Measurements from ENCODE around the gene HEPN1.

HEPN1 gene

DNA sequence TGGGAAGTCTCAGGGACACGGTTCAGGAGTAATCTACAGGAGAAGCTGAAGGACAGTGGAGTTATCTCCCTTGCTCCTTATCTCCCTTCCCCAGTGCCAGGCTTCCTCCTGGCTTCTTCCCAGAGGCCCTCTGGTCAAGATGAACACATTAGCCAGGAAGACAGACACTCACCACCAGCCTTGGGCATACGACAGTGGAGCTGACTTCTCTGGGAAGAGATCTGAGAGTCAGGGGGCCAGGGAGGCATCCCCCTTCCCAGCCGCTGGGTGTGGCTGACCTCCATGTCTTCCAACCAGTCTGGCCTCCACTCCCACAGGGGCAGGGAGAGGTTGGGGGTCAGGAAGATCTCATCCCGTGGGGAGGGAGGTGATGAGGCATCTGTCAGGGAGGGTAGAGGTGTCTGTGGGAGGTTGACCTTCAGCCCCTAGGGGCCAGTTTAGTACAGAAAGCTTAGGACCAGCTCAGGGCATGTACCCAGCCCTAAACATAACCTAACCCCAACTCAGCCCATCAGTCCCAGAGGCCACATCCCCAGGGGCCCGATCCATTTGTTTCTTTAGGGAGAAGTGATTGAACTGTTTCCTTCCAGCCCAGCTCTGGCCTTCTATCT, 34.1 kb upstream of the HEPN1 start:
- Histone ChIP-seq H3K79me2 (ENCODE audit: insufficient read depth, low read length) (no peaks in the 10 kb centered on the region), H3F3A (ENCODE audit: insufficient read depth, low read length) (no peaks in the 10 kb centered on the region), H4K20me1 (ENCODE audit: insufficient read depth, low read length) (no peaks in the 10 kb centered on the region), H3K27me3 (ENCODE audit: insufficient read depth, low read length) (no peaks in the 10 kb centered on the region), H3K9me2 (ENCODE audit: low read depth, low read length) (no peaks in the 10 kb centered on the region), H3K9ac (ENCODE audit: low read length) (no peak overlapping the region), H3K4me3 (ENCODE audit: low read depth, low read length, poor library complexity, severe bottlenecking) (no peak overlapping the region), H3K9me3 (ENCODE audit: low read length) (no peaks in the 10 kb centered on the region), H3K27ac (ENCODE audit: low read depth, low read length, poor library complexity, severe bottlenecking) (no peak overlapping the region), H3K4me1 (ENCODE audit: insufficient read depth, low read length, severe bottlenecking) (no peaks in the 10 kb centered on the region), H2AFZ (ENCODE audit: low read length) (no peak overlapping the region), H3K4me2 (ENCODE audit: low read length) (no peak overlapping the region), H3K36me3 (ENCODE audit: insufficient read depth, low read length) (no peaks in the 10 kb centered on the region)
- TF ChIP-seq, protein P1, sequence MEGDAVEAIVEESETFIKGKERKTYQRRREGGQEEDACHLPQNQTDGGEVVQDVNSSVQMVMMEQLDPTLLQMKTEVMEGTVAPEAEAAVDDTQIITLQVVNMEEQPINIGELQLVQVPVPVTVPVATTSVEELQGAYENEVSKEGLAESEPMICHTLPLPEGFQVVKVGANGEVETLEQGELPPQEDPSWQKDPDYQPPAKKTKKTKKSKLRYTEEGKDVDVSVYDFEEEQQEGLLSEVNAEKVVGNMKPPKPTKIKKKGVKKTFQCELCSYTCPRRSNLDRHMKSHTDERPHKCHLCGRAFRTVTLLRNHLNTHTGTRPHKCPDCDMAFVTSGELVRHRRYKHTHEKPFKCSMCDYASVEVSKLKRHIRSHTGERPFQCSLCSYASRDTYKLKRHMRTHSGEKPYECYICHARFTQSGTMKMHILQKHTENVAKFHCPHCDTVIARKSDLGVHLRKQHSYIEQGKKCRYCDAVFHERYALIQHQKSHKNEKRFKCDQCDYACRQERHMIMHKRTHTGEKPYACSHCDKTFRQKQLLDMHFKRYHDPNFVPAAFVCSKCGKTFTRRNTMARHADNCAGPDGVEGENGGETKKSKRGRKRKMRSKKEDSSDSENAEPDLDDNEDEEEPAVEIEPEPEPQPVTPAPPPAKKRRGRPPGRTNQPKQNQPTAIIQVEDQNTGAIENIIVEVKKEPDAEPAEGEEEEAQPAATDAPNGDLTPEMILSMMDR (IDR thresholded peaks at IDR 0.05; ENCODE audit: low read length), result no peak
- TF ChIP-seq EZH2 (IDR thresholded peaks at IDR 0.05; ENCODE audit: borderline replicate concordance, low read length), result no peak

DNA sequence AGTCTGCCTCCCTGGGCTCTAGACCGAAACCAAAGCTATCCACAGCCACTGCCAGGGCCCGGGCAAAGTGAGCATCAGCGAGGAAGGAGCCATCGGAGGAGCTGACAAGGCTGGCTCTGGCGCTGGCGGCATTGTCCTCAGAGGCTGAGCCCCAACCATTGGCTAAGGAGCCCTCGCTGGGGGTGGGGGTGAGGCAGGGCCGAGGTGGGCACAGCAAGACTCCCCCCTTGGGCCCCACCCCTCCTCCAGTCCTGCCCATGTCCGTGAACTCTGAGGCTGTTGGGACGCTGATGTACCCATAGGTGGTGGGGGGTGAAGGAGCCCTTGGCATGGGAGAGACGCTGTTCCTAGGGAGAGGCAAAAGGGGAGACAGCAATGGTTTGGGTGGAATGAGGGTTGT, 32.6 kb upstream of the HEPN1 start:
- no peak overlapping the region for H3K27ac ChIP-seq (ENCODE audit: low read depth, low read length, poor library complexity, severe bottlenecking)
- H3K9me2 ChIP-seq (ENCODE audit: low read depth, low read length), result no peaks in the 10 kb centered on the region
- H3F3A ChIP-seq (ENCODE audit: insufficient read depth, low read length), result no peaks in the 10 kb centered on the region
- H4K20me1 ChIP-seq (ENCODE audit: insufficient read depth, low read length), result no peaks in the 10 kb centered on the region
- no peaks in the 10 kb centered on the region for H3K4me1 ChIP-seq (ENCODE audit: insufficient read depth, low read length, severe bottlenecking)
- no peak overlapping the region for H3K4me3 ChIP-seq (ENCODE audit: low read depth, low read length, poor library complexity, severe bottlenecking)
- H3K79me2 ChIP-seq (ENCODE audit: insufficient read depth, low read length), result no peaks in the 10 kb centered on the region
- TF ChIP-seq, protein P1 (IDR thresholded peaks at IDR 0.05; ENCODE audit: low read length), result no peak
- no peak for TF ChIP-seq EZH2 (IDR thresholded peaks at IDR 0.05; ENCODE audit: borderline replicate concordance, low read length)
- no peaks in the 10 kb centered on the region for H3K9me3 ChIP-seq (ENCODE audit: low read length)
- H3K4me2 ChIP-seq (ENCODE audit: low read length), result no peak overlapping the region
- no peaks in the 10 kb centered on the region for H3K36me3 ChIP-seq (ENCODE audit: insufficient read depth, low read length)
- H3K9ac ChIP-seq (ENCODE audit: low read length), result no peak overlapping the region
- H3K27me3 ChIP-seq (ENCODE audit: insufficient read depth, low read length), result no peaks in the 10 kb centered on the region
- no peak overlapping the region for H2AFZ ChIP-seq (ENCODE audit: low read length)

DNA sequence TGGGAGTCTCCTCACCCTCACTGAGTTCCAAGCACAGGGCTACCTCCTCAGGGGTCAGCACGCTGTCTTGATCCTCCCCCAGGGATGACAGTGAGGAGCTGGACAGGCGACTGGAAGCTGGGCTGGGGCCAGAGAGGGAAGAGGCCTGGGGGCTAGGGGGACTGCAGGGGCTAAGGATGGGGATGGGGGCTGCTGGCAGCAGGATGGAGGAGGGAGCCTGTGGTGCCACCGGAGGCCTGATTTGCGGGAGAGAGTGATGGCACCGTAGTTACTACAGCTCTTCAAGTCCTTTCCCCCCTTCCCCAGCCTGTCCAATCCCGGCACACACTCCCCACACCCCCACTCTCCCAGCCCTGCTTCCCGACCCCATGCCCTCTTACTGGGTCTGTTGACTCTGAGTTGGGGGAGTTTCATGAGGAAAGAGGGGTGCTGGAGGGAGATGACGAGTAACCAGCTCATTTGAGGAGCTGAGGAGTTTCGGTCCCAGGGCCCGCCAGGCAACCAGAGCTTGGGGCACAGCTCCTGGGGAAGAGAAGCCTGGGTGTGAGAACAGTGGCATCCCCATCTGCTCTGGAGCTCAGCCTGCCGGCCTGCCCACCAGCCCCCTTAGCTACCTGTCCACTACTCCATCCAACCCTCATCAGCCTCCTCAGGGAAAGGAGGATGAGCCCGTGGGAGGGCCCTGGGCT, 31.9 kb upstream of the HEPN1 start:
- Histone ChIP-seq H3K9me3 (ENCODE audit: low read length) (no peaks in the 10 kb centered on the region), H3K79me2 (ENCODE audit: insufficient read depth, low read length) (no peaks in the 10 kb centered on the region), H3K9ac (ENCODE audit: low read length) (no peak overlapping the region), H4K20me1 (ENCODE audit: insufficient read depth, low read length) (no peaks in the 10 kb centered on the region), H2AFZ (ENCODE audit: low read length) (no peak overlapping the region), H3K27ac (ENCODE audit: low read depth, low read length, poor library complexity, severe bottlenecking) (no peak overlapping the region), H3K9me2 (ENCODE audit: low read depth, low read length) (no peaks in the 10 kb centered on the region), H3K4me1 (ENCODE audit: insufficient read depth, low read length, severe bottlenecking) (no peaks in the 10 kb centered on the region), H3K27me3 (ENCODE audit: insufficient read depth, low read length) (0 out of 2 replicates have a peak, but pooled peaks cover under 1% of the 10 kb centered on the region), H3K36me3 (ENCODE audit: insufficient read depth, low read length) (no peaks in the 10 kb centered on the region), H3K4me3 (ENCODE audit: low read depth, low read length, poor library complexity, severe bottlenecking) (no peak overlapping the region), H3F3A (ENCODE audit: insufficient read depth, low read length) (no peaks in the 10 kb centered on the region), H3K4me2 (ENCODE audit: low read length) (no peak overlapping the region)
- TF ChIP-seq, protein P1 (IDR thresholded peaks at IDR 0.05; ENCODE audit: low read length), result no peak
- no peak for TF ChIP-seq EZH2 (IDR thresholded peaks at IDR 0.05; ENCODE audit: borderline replicate concordance, low read length)
